SK-N-MC (cell line): Measurements from ENCODE around the gene KLKB1.

ENCODE experiments used
- EZH2 ChIP-seq: fragments of 200-600 bp; sonication (generic); IDR thresholded peaks from one replicate; pipeline ENCODE4 v1.6.1; 2017; ENCODE audit warnings: antibody characterized with exemption
- FOXP2 ChIP-seq: optimal IDR thresholded peaks from 2 replicates; pipeline ENCODE3; 2011; ENCODE audit warnings: mild to moderate bottlenecking, moderate library complexity; ENCODE audit not compliant: insufficient read depth; ENCODE audit errors: extremely low read length, control extremely low read depth
- POLR2AphosphoS5 ChIP-seq: IDR thresholded peaks from 2 replicates; pipeline ENCODE4 v1.6.1; 2012; ENCODE audit warnings: mild to moderate bottlenecking, low read depth, low read length, borderline replicate concordance

DNA sequence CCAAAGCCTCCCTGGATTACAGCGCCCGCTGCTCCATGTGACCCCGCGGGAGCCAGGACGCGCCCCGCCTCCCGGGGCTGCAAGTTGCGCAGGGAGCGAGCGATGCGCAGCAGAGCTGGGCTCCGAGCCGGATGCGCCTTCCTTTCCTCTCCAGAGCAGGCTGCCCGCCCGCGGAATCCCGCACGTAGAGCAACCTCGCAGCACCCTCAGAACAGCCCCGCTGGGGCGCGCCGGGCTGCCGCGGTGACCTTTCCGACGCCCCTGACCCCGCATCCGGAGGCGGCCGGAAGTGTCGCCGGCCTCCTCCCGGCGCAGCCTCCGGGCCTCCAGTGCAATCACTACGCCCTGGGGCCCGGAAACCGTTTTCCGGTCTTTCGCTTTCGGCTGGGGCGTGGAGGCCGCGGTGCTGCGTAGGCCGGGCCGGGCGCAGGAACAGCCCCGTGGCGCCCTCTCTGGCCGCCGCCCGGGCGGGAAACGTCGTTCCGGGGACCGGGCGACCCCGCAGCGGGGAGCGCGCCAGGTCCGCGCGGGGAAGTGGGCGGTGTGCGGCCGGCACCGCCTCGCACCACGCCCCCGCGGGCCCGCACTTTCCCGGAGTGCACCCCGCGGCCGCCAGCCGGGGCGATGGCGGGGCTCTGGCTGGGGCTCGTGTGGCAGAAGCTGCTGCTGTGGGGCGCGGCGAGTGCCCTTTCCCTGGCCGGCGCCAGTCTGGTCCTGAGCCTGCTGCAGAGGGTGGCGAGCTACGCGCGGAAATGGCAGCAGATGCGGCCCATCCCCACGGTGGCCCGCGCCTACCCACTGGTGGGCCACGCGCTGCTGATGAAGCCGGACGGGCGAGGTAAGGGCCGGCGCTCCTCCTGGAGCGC lies 35.9 kb upstream of the KLKB1 start, which contains the start of gene CYP4V2:
- TF ChIP-seq EZH2: peak; percentile 55
- no peak for TF ChIP-seq POLR2AphosphoS5
- TF ChIP-seq FOXP2: no peak
